ENCODE results near the gene PSMC1. TPM values are rescaled to one million over a fixed set of nuclear protein-coding genes. Genes with fewer than 3 reads are reported as not detected.

PSMC1 gene
- total and polyA plus RNA-seq, 7 experiments from 2014 or later = 47.9 to 101 (median 72.4) TPM

DNA sequence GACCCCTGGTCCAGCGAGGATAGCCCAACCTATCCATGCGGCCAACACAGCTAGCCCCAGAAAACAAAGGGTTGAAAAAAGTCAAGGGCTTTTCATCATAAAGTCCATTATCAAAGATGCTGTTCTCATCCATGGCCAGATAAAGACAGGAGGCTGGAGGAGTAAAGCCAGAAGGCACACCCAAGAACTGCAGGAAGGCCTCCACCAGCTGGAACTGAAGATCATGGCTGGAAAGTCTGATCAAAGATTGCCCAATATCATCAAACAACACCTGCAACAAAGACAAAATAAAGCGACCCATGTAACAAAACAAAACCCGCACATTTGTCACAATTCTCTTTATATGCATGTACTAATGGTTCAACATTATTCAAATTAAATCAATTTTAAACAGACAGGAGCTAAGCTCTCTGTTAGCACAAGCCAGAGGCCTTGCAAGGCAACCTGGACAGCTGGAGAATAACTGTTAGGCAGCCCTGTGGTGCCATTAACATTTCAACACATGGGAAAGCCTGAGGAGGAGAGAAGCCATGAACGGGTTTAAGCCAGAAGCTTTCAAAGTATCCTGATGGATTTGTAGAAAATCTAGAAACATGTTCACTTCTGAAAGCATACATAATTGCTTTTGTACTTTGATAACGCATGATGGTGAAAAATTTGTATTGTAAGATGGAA lies 34.1 kb downstream of the PSMC1 start:
- intact Hi-C loops (cut with micrococcal nuclease) = no loop called here
- H3K4me1 ChIP-seq (ENCODE audit: control insufficient read depth in 2 of 2, insufficient read depth in 2 of 2, low read length in 2 of 2) = no peaks in the 10 kb centered on the region
- no peaks in the 10 kb centered on the region for H3K27me3 Mint-ChIP-seq
- no peak overlapping the region for H3K4me3 Mint-ChIP-seq
- H3K27ac ChIP-seq (ENCODE audit: low read depth, low read length) = no peak overlapping the region
- CTCF ChIA-PET = interaction anchor here (0.6 kb wide), 1 partner anchor 1917 kb away, joined by 3 read pairs; no protein-coding TSS in a partner anchor
- ATAC-seq = no peak
- POLR2A ChIA-PET = no interaction called here
- H3K9me3 Mint-ChIP-seq = no peaks in the 10 kb centered on the region
- peaks cover 5 to 84% (median 22%) of the 10 kb centered on the region in 3 experiments for H3K36me3 ChIP-seq (ENCODE audit: control insufficient read depth in 2 of 3, insufficient read depth in 3 of 3, low read length in 3 of 3)
- H3K9me3 ChIP-seq (ENCODE audit: control insufficient read depth in 2 of 3, low read length in 3 of 3) = no peaks in the 10 kb centered on the region
- no peak for DNase-seq
- no peak overlapping the region for H3K27ac Mint-ChIP-seq
- H3K4me3 ChIP-seq (ENCODE audit: low read length) = no peak overlapping the region
- peaks cover 14 to 59% (median 20%) of the 10 kb centered on the region in 5 donors for H3K36me3 Mint-ChIP-seq
- H3K27me3 ChIP-seq (ENCODE audit: control insufficient read depth in 2 of 2, insufficient read depth in 2 of 2, low read length in 2 of 2) = no peaks in the 10 kb centered on the region
- peaks cover 0 to 1% (median 0%) of the 10 kb centered on the region in 7 donors for H3K4me1 Mint-ChIP-seq

DNA sequence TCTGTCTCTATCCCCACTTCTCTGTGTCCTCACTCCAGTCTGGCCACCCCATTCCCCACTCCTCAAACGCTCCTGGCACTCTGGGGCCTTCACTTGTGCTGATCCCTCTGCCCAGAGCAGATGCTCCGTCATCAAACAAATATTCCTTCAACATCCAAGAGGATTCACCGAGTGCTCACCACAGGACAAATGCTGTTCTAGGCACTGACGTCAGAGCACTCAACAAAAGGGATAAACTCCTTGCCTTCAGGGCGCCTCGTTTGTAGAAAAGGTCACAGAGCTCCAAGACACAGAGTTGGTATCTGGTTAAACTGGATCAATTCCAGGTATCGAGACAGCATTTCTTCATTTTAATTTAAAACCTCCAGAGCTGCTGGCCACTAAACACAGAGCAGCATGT lies 35.3 kb downstream of the PSMC1 start:
- Mint-ChIP-seq H3K4me1 (peaks cover 0 to 1% (median 0%) of the 10 kb centered on the region in 7 donors), H3K9me3 (no peaks in the 10 kb centered on the region), H3K27ac (peak overlapping the region in 2 of 9 donors; percentile 12 to 48), H3K36me3 (peaks cover 9 to 61% (median 20%) of the 10 kb centered on the region in 5 donors), H3K27me3 (no peaks in the 10 kb centered on the region), H3K4me3 (no peak overlapping the region)
- DNase-seq (no peak), ATAC-seq (no peak)
- Histone ChIP-seq H3K4me1 (ENCODE audit: control insufficient read depth in 2 of 2, insufficient read depth in 2 of 2, low read length in 2 of 2) (no peaks in the 10 kb centered on the region), H3K27me3 (ENCODE audit: control insufficient read depth in 2 of 2, insufficient read depth in 2 of 2, low read length in 2 of 2) (no peaks in the 10 kb centered on the region), H3K9me3 (ENCODE audit: control insufficient read depth in 2 of 3, low read length in 3 of 3) (no peaks in the 10 kb centered on the region), H3K4me3 (ENCODE audit: low read length) (no peak overlapping the region), H3K36me3 (ENCODE audit: control insufficient read depth in 2 of 3, insufficient read depth in 3 of 3, low read length in 3 of 3) (peaks cover 5 to 84% (median 18%) of the 10 kb centered on the region in 3 experiments), H3K27ac (ENCODE audit: low read depth, low read length) (no peak overlapping the region)
- CTCF ChIA-PET = no interaction called here
- POLR2A ChIA-PET = no interaction called here
- intact Hi-C loops (cut with micrococcal nuclease) = no loop called here

DNA sequence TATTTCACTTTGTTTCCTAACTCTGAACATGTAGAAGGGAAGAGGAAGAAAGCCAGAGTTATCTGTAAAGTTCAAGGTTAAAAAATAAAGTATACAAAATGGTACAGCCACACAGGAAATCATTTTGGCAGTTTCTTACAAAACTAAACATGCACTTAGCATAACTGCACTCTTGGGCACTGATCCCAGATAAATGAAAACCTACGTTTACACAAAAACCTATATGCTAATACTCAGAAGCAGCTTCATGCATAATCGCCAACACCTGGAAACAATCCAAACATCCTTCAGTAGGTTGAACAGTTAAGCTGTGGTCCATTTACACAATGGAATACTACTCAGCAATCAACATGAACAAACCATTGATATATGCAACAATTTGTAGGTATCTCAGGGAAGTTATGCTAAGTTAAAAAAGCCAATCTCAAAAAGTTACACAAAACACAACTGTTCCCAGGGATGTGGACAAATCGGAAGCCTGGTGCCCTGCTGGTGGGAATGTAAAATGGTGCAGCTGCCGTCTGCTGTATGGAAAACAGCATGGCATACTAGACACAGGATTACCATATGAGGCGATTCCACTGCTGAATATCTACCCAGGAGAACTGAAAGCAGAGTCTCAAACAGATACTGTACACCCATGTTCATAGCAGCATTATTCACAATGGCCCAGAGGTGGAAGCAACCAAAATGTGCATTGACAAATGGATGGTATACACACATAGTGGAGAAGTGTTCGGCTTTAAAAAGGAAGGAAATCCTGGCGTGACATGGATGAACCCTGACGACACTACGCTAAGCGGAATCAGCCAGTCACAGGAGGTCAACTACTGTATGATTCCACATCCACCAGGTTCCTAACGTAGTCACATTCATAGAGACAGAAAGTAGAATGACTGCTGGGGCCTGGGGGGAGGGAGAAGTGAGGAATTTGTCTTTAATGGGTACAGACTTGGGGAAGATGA lies 37.7 kb downstream of the PSMC1 start:
- H3K4me1 Mint-ChIP-seq = peaks cover 0 to 1% (median 0%) of the 10 kb centered on the region in 7 donors
- peaks cover 5 to 73% (median 9%) of the 10 kb centered on the region in 3 experiments for H3K36me3 ChIP-seq (ENCODE audit: control insufficient read depth in 2 of 3, insufficient read depth in 3 of 3, low read length in 3 of 3)

DNA sequence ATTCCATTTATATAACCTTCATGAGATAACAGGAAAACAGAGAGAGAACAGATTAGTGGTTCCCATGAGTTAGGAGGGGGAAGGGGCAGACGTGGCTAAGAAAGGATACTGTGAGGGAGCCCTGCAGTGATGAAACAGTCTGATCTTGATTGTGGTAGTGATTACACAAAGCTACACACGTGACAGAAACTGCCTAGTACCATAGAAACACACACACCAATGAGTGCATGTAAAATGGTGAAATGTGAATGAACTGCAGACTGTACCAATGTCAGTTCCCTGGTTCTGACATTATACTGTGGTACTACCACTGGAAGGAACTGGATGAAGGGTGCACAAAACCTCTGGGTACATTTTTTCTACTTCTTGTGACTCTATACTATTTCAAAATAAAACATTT lies 38.5 kb downstream of the PSMC1 start:
- Mint-ChIP-seq H3K27me3 (no peaks in the 10 kb centered on the region), H3K36me3 (peaks cover 10 to 54% (median 17%) of the 10 kb centered on the region in 5 donors), H3K4me1 (peaks cover 0 to 1% (median 0%) of the 10 kb centered on the region in 7 donors), H3K9me3 (no peaks in the 10 kb centered on the region), H3K4me3 (no peak overlapping the region), H3K27ac (no peak overlapping the region)
- Histone ChIP-seq H3K4me3 (ENCODE audit: low read length) (no peak overlapping the region), H3K36me3 (ENCODE audit: control insufficient read depth in 2 of 3, insufficient read depth in 3 of 3, low read length in 3 of 3) (peaks cover 4 to 65% (median 9%) of the 10 kb centered on the region in 3 experiments), H3K9me3 (ENCODE audit: control insufficient read depth in 2 of 3, low read length in 3 of 3) (no peaks in the 10 kb centered on the region), H3K4me1 (ENCODE audit: control insufficient read depth in 2 of 2, insufficient read depth in 2 of 2, low read length in 2 of 2) (no peaks in the 10 kb centered on the region), H3K27me3 (ENCODE audit: control insufficient read depth in 2 of 2, insufficient read depth in 2 of 2, low read length in 2 of 2) (no peaks in the 10 kb centered on the region), H3K27ac (ENCODE audit: low read depth, low read length) (no peak overlapping the region)
- ChIA-PET POLR2A (no interaction called here), CTCF (no interaction called here)
- DNase-seq = no peak
- intact Hi-C loops (cut with micrococcal nuclease) = no loop called here
- peak; percentile 58 for ATAC-seq

More for the DNA sequence above, 37.7 kb downstream of the PSMC1 start:
- peaks cover 10 to 54% (median 17%) of the 10 kb centered on the region in 5 donors for H3K36me3 Mint-ChIP-seq
- Histone ChIP-seq H3K27me3 (ENCODE audit: control insufficient read depth in 2 of 2, insufficient read depth in 2 of 2, low read length in 2 of 2) (no peaks in the 10 kb centered on the region), H3K4me3 (ENCODE audit: low read length) (no peak overlapping the region), H3K27ac (ENCODE audit: low read depth, low read length) (no peak overlapping the region), H3K9me3 (ENCODE audit: control insufficient read depth in 2 of 3, low read length in 3 of 3) (no peaks in the 10 kb centered on the region), H3K4me1 (ENCODE audit: control insufficient read depth in 2 of 2, insufficient read depth in 2 of 2, low read length in 2 of 2) (no peaks in the 10 kb centered on the region)
- intact Hi-C loops (cut with micrococcal nuclease) = no loop called here
- no peaks in the 10 kb centered on the region for H3K9me3 Mint-ChIP-seq
- H3K27me3 Mint-ChIP-seq = no peaks in the 10 kb centered on the region
- ChIA-PET POLR2A (no interaction called here), CTCF (no interaction called here)
- H3K27ac Mint-ChIP-seq = no peak overlapping the region
- ATAC-seq (peak; percentile 44), DNase-seq (no peak)
- H3K4me3 Mint-ChIP-seq = no peak overlapping the region

DNA sequence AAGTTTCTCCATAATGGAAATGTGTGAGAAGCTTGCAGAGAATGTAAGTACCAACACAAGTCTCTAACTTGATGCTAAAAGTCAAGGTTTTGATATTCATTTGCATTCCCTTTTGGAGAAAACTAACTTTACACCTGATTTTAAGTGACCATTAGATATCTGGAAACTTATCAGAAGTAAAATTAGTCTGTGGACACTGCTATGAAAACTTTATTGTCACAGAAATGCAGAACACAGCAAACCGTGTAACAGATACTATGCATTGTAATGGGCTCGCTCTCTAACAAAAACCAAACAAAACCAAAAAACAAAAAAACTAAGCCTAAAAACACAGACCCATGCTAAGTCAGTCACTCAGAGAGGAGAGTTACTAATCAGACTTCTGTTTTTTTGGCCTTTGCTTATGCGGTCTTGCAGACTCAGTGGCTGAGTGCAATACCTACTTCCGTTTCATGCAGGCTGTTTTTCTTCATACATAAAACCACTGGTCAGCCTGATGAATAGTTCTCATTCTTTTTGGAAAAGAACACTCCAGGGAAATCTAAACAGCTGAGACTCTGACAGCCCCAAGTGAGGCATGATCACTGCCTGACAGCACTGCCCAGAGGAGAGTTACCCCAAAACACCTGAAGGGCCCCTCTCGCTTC lies 39.6 kb downstream of the PSMC1 start:
- CTCF ChIA-PET = interaction anchor here (0.6 kb wide), 1 partner anchor 384 kb away, joined by 3 read pairs; no protein-coding TSS in a partner anchor
- POLR2A ChIA-PET = no interaction called here
- H3K27me3 ChIP-seq (ENCODE audit: control insufficient read depth in 2 of 2, insufficient read depth in 2 of 2, low read length in 2 of 2) = no peaks in the 10 kb centered on the region
- H3K4me3 Mint-ChIP-seq = no peak overlapping the region
- H3K27ac ChIP-seq (ENCODE audit: low read depth, low read length) = no peak overlapping the region
- no peaks in the 10 kb centered on the region for H3K4me1 ChIP-seq (ENCODE audit: control insufficient read depth in 2 of 2, insufficient read depth in 2 of 2, low read length in 2 of 2)
- no peaks in the 10 kb centered on the region for H3K9me3 ChIP-seq (ENCODE audit: control insufficient read depth in 2 of 3, low read length in 3 of 3)
- ATAC-seq (peak; percentile 65), DNase-seq (no peak)
- H3K9me3 Mint-ChIP-seq = peaks cover 0 to 2% (median 0%) of the 10 kb centered on the region in 11 donors
- no peaks in the 10 kb centered on the region for H3K27me3 Mint-ChIP-seq
- H3K4me1 Mint-ChIP-seq = peaks cover 6 to 8% (median 7%) of the 10 kb centered on the region in 7 donors
- H3K4me3 ChIP-seq (ENCODE audit: low read length) = no peak overlapping the region
- H3K27ac Mint-ChIP-seq = no peak overlapping the region
- H3K36me3 Mint-ChIP-seq = peaks cover 11 to 52% (median 24%) of the 10 kb centered on the region in 5 donors
- H3K36me3 ChIP-seq (ENCODE audit: control insufficient read depth in 2 of 3, insufficient read depth in 3 of 3, low read length in 3 of 3) = peaks cover 0 to 54% (median 9%) of the 10 kb centered on the region in 3 experiments
- intact Hi-C loops (cut with micrococcal nuclease) = no loop called here

DNA sequence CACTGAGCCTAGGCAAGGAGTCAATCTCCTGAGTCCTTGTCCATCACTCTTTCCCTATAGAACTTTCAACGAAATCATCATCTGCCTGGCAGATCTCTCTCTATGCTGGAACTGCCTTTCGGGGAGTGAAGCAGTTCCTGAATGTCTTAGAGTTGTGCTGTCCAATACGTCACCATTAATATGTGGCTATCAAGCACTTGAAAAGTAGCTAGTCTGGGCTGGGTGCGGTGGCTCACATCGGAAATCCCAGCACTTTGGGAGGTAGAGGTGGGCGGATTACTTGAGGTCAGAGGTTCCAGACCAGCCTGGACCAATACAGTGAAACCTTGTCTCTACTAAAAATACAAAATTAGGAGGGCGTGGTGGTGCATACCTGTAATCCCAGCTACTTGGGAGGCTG lies 40.3 kb downstream of the PSMC1 start:
- peaks cover 0 to 48% (median 9%) of the 10 kb centered on the region in 3 experiments for H3K36me3 ChIP-seq (ENCODE audit: control insufficient read depth in 2 of 3, insufficient read depth in 3 of 3, low read length in 3 of 3)
- H3K4me1 ChIP-seq (ENCODE audit: control insufficient read depth in 2 of 2, insufficient read depth in 2 of 2, low read length in 2 of 2) = no peaks in the 10 kb centered on the region
- ChIA-PET POLR2A (no interaction called here), CTCF (no interaction called here)
- Mint-ChIP-seq H3K9me3 (peaks cover 0 to 2% (median 0%) of the 10 kb centered on the region in 11 donors), H3K27me3 (no peaks in the 10 kb centered on the region), H3K27ac (no peak overlapping the region), H3K4me3 (no peak overlapping the region), H3K4me1 (peaks cover 9 to 15% (median 14%) of the 10 kb centered on the region in 7 donors), H3K36me3 (peaks cover 9 to 48% (median 28%) of the 10 kb centered on the region in 5 donors)
- H3K9me3 ChIP-seq (ENCODE audit: control insufficient read depth in 2 of 3, low read length in 3 of 3) = no peaks in the 10 kb centered on the region
- DNase-seq (no peak), ATAC-seq (no peak)
- intact Hi-C loops (cut with micrococcal nuclease) = no loop called here
- H3K27me3 ChIP-seq (ENCODE audit: control insufficient read depth in 2 of 2, insufficient read depth in 2 of 2, low read length in 2 of 2) = no peaks in the 10 kb centered on the region
- H3K4me3 ChIP-seq (ENCODE audit: low read length) = no peak overlapping the region
- no peak overlapping the region for H3K27ac ChIP-seq (ENCODE audit: low read depth, low read length)

All from naive thymus-derived CD4-positive, alpha-beta T cell (primary cell).